GM18870 (cell line): Measurements from ENCODE around the gene PDE4D.

ENCODE experiments used
- ATAC-seq: cut with Tn5 transposase; IDR thresholded peaks from one replicate; pipeline ENCODE4 v1.9.1; 2021; ENCODE audit warnings: moderate library complexity; ENCODE audit not compliant: unreplicated experiment

Gene PDE4D

DNA sequence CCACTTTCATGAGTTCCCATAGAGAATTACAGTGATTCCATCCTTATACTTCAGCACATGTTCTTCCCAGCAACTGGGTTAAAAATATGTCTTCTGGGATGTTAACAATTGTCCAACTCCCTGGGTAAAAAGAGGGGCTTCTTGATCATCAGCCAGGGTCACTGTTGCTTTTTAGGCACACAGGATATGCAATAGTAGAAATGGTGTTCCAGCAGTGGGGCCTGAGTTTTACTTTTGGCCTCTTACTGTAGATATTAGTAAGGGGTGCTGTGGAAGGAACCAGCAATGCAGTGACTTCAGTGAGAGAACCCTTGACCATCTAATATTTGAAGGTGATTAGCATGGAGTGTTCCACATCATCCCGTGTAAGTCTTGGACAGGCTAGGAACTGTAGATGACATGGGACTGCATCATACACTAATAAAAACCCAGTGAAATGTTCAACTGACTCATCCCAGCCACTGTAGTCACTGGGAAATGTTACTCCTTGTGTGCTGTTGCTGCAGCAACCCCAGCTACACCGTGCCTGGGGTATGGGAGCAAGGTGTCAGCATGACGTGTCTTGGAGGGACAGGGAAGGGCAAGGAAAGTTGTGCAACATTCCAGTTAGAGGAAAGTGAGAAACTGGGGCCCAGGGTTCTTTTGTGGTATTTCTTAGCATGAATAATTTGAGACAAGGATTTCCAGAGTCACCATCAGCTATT is 699.8 kb downstream of the PDE4D start:
- no peak for ATAC-seq

DNA sequence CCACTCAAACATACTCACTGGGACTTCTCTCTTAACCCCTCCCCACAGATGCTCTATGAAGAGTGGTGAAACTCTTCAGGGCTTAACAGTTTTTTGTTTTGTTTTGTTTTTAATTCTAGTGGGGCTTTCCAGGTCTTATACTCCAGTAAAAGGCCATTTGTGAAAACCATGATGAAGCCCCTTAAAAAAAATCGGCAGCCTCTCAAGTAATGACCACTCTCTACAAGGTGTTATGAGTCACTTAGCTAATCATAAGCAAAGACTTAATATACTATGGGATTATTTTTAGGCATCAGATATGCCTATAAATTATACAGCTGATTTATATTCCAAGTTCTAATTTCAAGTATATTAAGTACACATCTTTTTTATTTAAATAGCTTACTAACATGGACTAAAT is 702.8 kb downstream of the PDE4D start:
- ATAC-seq = no peak

DNA sequence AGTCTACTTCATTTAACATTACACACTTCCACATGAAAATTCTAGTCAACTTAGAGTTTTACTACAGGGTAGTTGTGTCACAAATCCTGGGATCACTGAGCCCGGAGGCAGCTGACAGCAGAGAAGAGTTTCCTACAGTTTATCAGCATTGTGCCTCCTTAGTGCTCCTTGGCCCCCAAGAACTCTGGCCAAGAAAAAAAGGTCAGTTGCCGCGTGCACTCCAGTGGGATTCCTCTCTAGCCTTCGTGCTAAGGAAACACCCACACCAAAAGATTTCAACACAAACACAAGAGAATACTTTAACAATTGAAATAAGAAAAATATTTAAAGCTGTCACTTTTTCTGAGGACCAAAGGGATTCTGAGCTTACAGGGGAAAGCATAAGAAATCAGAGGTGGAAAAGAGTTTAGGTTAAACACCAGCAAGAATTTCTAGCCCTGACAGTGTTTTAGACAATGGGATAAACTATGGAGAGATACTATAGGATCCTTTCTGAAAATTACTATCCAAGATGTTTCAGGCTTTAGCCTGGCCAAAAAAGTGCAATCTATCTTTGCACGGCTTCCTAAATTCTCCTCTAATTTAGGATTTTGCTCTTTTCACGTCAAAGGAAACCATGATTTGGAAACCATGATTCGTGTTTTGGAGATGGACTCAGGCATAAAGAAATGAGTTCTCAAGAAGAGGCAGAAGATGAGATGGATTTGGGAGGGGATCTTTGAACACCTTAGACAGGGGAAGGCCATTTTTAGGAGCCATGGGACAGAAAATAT is 703.9 kb downstream of the PDE4D start:
- ATAC-seq = no peak

DNA sequence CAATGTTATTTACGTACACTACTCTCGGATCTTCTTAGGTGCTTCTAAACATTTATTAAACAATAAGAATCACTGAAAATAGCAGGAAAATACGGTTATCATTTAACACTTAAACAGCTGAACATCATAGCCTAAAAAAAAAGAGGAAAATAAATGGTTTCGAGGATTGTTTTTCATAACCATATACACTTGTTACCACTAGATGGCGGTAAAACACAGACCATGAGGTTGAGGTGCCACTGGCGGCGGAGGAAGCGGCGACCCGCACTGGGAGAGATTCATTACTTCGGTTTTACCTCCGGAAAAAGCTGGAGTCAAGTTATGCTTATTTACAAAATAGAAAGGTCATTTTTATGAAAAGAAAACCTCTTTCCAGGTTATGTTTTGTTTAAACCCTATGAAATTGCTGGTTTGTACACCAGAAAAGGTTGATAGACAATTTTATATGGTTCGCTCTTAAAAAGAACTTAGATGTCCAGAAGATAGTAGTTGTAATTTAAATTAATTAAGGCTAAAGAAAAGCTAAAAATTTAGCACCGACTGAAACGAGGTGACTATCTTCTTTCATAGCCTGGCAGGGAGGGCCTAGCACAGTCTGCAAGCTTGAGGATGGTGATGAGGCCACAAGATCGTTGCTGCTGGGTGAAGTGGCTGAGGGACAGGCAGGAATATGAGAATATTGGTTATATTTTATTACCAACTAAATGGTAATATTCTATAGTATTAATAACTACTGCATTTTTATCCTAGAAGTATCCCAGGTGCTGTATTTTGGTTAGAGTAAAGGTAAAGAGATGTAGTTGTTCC is 704.9 kb downstream of the PDE4D start:
- ATAC-seq = peak; percentile 65

DNA sequence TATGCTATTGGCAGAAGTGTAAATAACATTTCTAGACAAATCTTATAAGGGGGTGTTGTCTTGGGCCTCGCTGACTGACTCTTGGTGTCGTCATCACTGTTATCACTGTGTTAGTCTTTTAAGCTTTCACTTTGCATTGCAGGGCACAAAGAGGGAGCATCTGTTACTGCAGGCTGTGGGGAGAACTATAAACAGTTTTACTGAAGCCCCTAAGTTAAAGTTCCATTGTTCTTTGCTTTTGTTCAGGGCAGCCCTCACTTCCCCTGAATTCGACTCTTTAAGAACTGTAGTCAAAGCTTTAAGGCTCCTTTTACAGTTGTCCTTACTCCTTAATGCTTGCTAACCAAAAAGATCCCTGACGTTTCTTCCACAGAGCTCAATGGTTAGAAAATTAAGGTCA is 705.7 kb downstream of the PDE4D start:
- no peak for ATAC-seq

DNA sequence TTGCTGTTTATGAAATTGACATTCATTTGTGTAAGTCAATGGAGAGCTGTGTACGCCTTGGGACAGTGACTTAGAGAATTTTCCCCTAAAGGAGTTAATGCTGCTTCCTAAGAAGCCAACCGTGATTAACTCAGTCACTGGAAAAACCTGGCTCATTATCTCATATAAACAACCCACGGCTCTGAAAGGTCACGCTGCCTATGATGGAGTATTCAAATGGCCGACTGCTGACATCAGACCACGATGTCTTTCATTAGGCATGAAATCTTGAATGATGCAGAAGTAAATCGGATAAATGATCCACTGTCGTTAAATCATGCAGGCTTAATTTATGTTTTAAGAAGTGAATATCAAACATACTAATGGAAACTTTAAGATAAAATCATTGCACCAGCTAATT is 706.9 kb downstream of the PDE4D start:
- no peak for ATAC-seq

DNA sequence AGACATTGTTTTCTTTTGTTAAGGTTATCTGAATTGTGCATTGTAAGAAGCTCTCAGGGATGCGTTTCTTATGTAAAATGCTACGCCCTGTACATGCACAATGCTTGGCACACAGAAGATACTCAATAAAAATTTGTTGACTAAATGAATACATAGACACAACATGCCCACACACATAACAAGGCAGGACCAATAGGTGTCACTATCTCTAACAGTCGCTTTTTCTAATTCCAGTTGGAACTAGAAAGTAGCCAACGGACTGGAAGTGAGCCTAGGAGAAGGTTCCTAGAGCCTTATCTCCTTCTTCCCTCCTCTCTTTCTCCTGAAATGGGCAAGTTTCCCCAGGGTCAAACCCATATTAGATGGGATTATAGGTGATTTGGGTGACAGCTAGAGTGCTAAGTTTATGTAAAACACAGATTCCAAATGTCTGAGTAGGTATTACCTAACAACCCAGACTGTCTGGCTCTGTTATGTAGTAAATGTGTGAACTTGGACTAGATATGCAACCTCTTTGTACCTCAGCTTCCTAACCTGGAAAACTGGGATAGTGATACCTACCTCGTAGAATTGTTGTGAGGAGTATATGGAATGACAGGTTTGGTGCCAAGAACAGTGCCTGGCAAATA is 707.7 kb downstream of the PDE4D start:
- no peak for ATAC-seq

DNA sequence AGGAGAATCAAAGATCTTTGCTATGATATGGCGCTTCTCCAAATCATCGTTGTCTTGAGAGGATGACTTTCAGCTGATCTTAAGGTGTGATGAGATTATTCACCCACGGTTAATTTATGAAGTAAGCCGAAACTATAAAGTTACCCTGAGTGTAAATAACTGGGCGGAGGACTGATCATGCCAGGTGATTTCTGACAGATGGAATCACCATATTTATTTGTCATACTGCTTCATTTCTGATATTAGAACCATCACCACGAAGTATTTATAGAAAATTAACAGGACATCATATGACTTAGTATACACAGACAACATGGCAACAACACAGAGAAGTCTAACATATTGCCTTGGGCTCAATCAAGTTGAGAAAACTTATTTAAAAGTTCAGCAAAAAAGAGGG is 708.8 kb downstream of the PDE4D start:
- no peak for ATAC-seq

DNA sequence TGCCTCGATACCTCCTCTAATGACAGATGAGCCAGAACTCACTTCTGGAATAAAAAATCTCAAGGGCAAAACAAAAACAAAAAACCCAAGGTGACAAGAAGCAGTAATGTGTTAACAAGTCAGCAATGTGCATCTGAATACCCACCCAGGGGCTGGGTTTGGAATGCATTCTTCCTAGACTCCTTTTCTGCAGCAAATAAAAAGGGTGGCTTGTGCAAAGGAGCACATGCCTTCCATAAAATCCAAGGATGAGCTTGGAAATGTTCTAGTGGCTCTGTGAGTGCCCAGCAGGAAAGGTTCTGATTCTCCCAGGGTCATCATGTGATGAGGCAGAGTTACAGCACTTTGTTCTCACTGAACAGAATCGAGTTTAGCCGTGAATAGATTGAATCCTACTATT is 710.8 kb downstream of the PDE4D start:
- ATAC-seq = no peak

DNA sequence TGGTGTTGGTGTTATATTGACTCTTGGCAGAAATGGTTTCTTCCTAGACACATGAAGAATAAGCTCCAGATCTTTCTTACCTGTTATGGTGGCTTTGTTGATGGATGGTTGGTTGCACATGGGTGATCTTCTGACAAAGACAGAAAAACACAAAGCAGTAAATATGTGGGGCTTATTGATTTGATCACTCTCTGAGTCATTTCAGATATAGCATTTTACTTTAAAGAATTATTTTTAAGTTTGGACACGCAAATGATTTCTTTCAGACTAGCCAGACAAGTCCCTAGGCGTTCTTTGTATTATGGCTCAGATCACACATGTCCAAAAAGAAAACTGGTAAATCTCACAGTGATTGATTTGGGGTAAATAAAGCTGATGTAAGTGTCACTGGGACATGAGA is 713.0 kb downstream of the PDE4D start:
- peak; percentile 86 for ATAC-seq

DNA sequence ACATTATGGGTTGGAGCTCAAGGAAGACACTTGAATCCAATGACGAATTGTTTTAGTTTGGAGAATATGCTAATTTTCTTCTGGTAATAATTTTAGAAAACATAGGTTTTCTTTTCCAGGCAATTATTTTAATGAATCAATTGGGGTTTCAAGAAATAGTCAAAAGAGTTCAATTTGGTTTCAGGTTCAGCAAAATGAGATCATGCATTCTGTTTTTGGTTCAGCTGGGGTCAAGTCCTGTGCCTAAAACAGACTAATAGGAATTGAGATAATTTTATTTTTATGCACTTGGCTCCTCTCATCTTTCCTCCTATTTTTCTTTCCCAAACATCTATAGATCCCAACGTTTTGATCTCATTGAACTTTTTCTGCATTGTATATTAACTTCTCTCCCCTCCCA is 713.8 kb downstream of the PDE4D start:
- no peak for ATAC-seq

DNA sequence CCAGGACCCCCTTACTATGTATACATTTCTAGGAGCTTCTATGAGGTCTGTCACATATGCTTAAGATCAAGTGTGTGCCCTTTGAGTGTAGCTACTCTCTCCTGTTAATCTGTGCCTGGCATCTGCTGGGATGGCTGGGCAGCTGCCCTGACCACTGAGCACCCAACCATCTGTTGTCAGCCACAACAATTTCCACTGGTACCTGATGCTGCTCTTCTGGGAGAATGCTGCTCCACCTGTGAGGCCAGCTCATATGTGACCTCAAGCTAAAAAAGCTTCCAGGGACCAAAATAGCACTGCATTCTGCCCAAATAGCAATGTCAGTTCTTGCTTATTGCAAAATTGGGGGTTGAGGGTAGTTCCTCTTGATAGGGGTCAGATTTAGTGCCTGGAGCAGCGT is 715.0 kb downstream of the PDE4D start:
- ATAC-seq = no peak

DNA sequence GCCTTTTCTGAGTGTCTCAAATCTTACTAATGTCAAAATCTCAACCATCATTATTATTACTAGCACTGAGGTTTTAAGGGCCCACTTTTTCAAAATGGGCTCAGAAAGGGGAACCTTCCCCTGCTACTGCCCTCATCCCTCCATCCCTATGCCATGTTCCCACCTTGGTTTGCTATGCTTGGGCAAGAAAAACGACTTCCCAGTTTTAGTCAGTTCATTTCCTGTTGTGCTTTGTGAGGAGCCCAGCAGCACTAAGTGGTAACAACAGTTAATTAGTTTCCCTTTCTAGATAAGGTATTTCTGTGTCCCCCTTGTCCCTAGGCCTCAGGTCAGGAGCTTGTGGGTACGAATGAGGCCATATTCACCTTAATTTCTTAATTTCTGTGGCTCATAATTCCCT is 715.5 kb downstream of the PDE4D start:
- no peak for ATAC-seq

DNA sequence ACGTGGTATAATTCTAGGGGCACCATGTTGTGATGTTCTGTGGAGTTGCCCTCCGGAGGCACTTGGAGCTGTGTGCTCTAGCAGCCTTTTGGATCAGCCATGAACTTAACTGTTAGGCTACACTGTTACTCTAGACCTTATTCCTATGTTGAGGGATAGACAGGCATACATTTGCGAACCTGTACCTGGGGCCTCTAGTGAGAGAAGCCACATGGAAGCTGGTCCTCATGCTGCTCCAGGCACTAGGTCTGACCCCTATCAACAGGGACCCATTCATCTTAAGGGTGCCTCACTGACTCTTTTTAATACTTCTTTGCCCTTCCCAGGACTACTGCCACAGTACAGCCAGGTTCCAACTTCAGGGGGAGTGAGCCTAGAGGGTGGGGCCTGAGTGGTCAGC is 715.9 kb downstream of the PDE4D start:
- no peak for ATAC-seq

DNA sequence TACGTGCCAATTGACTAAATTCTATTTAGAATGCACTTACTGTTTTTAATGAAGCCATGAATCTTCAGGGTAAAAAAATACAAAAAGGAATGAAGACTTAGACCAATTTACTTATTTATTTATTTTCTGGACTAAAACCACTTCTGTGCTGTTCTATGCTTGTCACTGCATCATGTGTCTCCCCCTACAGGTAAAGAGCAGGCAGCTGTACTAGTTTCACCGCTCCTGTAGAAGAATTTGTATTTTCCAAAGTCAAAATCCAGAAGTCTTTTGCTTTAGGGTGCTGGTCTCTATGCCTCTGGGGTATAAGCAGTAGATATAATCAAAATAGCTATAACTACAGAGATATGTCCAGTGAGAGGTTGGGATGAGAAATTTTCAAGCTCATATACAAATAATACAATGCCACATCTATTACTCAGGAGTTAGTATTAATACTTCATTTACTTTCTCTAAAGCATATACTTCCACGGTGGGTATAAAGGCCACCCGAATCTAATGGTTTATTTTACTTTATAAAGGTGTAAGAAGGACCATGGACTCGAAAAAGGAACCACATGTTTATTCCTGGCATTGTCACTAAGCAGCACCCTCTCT is 719.2 kb downstream of the PDE4D start:
- ATAC-seq = no peak

DNA sequence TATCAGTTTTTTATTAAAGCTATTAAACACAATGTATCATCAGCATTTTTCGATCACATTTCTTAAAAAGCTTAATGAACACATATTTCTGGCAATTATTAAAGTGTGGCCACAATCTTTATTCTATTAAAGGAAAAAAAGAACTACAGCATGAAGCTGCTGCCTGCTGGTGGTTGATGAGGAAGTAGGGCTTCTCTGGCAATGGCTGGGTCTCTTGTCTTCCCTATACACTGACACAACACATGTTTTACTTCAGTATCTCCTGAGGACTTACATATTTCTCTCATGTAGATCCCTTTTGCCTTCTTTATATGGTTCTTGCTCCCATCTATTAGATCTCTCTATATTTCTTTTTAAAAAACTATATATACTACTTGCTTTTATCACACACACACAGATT is 719.9 kb downstream of the PDE4D start:
- no peak for ATAC-seq

DNA sequence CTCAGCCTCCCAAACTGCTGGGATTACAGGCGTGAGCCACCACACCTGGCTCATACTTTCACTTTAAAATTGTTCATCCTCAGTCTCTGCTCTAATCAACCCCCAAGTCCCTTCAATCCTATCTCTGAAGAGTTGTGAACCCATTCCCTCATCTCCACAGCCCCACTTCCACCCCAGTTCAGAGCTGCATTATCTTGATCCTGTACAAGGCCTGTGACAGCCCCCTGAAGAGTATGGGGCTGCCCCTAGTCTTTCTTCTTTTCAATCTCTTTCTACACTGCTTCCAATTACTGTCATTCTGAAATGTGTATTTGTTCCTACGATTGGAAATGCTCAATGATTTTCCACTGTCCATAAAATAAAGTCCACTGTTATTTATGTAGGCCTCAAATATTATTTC is 722.4 kb downstream of the PDE4D start:
- no peak for ATAC-seq

DNA sequence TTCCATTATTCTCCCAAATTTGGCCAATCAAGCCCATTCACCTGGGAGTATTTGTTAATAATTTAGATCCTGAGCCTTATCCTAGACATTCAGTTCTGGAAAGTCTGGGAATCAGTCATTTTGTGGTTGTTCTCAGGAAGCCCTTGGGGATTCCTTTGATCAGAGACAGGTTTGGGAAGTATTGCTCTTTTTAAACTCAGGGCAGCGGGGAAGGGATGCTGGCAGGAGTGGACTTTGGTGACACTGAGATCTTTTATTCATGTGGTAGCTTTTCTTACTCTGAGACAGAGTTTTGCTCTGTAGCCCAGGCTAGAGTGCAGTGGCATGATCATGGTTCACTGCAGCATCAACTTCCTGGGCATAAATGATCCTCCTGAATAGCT is 723.8 kb downstream of the PDE4D start:
- no peak for ATAC-seq

DNA sequence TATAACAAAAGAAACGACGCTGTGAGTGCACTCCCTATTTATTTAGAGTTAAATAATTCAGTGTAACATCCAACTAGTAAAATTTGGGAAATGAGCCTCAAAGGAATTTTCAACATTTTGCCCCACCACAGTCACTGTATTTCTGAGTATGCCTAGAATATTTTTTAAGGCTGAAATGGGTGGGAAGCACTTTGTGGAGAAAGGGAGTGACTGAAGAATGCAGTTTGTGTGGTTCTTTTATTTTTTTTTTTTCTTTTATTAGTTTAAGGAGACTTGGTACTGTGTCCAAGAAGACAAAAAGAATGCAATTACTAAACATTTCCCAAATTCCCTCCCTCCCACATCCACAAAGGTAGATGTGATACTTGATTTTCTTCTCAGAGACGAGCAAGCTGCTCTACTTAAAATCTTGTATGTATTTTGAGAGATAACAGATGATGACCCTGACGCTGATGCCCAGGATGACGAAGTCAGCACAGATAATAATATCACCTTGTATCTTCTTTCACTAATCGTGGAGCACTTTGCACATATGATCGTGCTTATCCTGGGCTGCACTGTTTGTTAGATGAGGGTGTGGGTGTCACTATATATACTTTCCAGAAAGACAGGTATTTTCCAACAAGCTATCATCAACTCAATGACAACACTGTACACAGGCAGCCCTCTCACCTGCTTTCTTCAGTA is 724.3 kb downstream of the PDE4D start:
- ATAC-seq = no peak

DNA sequence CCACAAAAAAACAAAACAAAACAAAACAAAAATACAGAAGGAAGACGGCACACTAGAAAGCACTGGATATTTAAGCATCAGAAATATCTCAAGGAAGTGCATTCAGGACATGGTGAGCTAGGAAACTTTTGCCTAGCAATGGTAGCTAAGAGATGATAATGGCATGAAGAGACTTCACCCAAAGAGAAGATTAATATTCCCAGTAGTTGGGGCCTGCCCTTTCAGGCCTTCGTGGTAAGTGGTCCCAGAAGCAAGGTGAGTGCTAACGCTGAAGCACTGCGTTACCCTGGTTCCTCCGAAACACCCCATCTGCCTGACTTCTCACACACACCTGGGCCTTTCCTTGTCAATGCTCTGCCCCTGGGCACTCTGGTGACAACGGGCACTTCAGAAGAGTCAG is 725.5 kb downstream of the PDE4D start:
- no peak for ATAC-seq
